Transverse colon (tissue), 4 donors: ENCODE measurements around the gene PTPRN2. TPM values are rescaled to one million over a fixed set of nuclear protein-coding genes. Genes with fewer than 3 reads are reported as not detected.
"Not testable (repeated sequence)": the region's sequence is repeated elsewhere in the genome, so short reads cannot be mapped to it uniquely, and the experiment has no call there.

Experiments used
- DNase-seq: peaks from one replicate; pipeline ENCODE4 v3.0.0-alpha.2; 2019
- H3K27ac ChIP-seq, 4 donors: fragments of 200-600 bp; sonication (generic); 2 replicates each; pipeline ENCODE4 v1.5.1; 2016 to 2018; ENCODE audit warnings: inconsistent platforms in 4 of 4
- H3K27me3 ChIP-seq: fragments of 200-600 bp; sonication (generic); 2 replicates; pipeline ENCODE4 v1.5.1; 2017; ENCODE audit warnings: inconsistent platforms
- H3K36me3 ChIP-seq, 4 donors: fragments of 200-600 bp; sonication (generic); 2 replicates each; pipeline ENCODE4 v1.5.1; 2017 to 2019; ENCODE audit warnings: inconsistent platforms in 4 of 4
- H3K4me1 ChIP-seq, 4 donors: fragments of 200-600 bp; sonication (generic); 2 replicates each; pipeline ENCODE4 v1.5.1; 2017 to 2020; ENCODE audit warnings: inconsistent platforms in 4 of 4
- H3K4me3 ChIP-seq, 4 donors: fragments of 200-600 bp; sonication (generic); 1 replicate in 1 of 4; 2 replicates in 3 of 4; pipeline versions ENCODE4 v1.5.1 to v1.6.1; 2017 to 2019; ENCODE audit warnings: inconsistent platforms in 4 of 4
- H3K9me3 ChIP-seq, 2 donors: fragments of 200-600 bp; sonication (generic); 2 replicates each; pipeline ENCODE4 v1.5.1; 2017 to 2019; ENCODE audit warnings: inconsistent platforms in 2 of 2
- CTCF ChIP-seq, 5 experiments: fragments of 200-600 bp in 3 of 5; fragments of 450-650 bp in 2 of 5; sonication (generic) in 3 of 5; IDR thresholded peaks; 1 replicate in 2 of 5; 2 replicates in 3 of 5; pipeline ENCODE4 v1.5.1; 2016 to 2017; ENCODE audit warnings: antibody characterized with exemption in 5 of 5, inconsistent platforms in 3 of 5, mild to moderate bottlenecking in 2 of 5, moderate library complexity in 1 of 5
- EP300 ChIP-seq: sonication (generic); formaldehyde crosslinking; IDR thresholded peaks from one replicate; pipeline ENCODE4 v1.6.1; 2017; ENCODE audit warnings: antibody characterized with exemption, low read depth
- POLR2A ChIP-seq: fragments of 450-650 bp; IDR thresholded peaks from one replicate; pipeline ENCODE4 v1.6.1; 2016; ENCODE audit warnings: antibody characterized with exemption, mild to moderate bottlenecking, moderate library complexity
- POLR2AphosphoS5 ChIP-seq, 3 donors: sonication (generic); formaldehyde crosslinking; IDR thresholded peaks; one replicate each; pipeline ENCODE4 v1.6.1; 2016; ENCODE audit warnings: antibody characterized with exemption in 3 of 3
- WGBS, 2 donors: methylation state at CpG; one replicate each; pipeline ENCODE4 v1.1.5; 2018; ENCODE audit warnings: low coverage in 1 of 2; 5-methylcytosine and 5-hydroxymethylcytosine counted together
- in situ Hi-C, 4 donors: fragments of 200-750 bp; cut with MboI; loops; one replicate each; pipeline versions ENCODE4 v1.15.0 to v1.15.1; 2017; ENCODE audit warnings: low sequenced_read_pairs in 3 of 4, low pct_ligation_motif_present in 1 of 4, low pct_unique_long_range_greater_than_20kb in 1 of 4
- intact Hi-C: fragments of 100-400 bp; cut with DNase I; formaldehyde crosslinking; loops from one replicate; pipeline ENCODE4 v1.15.1; 2023; ENCODE audit warnings: low total_unique reads
- total RNA-seq, 4 donors: library from RNA; depleted of rRNA; stranded (reverse); fragments of >200 nt; gene quantifications; one replicate each; pipeline ENCODE4 v1.1.0, GENCODE V29; 2016

PTPRN2 gene
- total RNA-seq, 4 donors from 2014 or later: 15.4 to 31.1 (median 21.8) TPM

- intact Hi-C loops (no loop called here), in situ Hi-C loops (no loop called here)
- Histone ChIP-seq H3K27me3 (no peaks in the 10 kb centered on the region), H3K27ac (no peak overlapping the region), H3K36me3 (no peaks in the 10 kb centered on the region), H3K4me3 (no peak overlapping the region), H3K4me1 (no peaks in the 10 kb centered on the region), H3K9me3 (no peaks in the 10 kb centered on the region)
- 72 to 90% methylated on average over 4 to 8 of the region's 8 CpGs for WGBS, 2 donors
- TF ChIP-seq EP300 (no peak), POLR2AphosphoS5 (IDR thresholded peaks at IDR 0.05) (no peak), POLR2A (no peak), CTCF (IDR thresholded peaks at IDR 0.05) (no peak)
- DNase-seq: no peak
Measured at GRCh38 chr7:158049271-158049670, 538.4 kb downstream of the PTPRN2 start.

GRCh38 chr7:158048569-158048968 is 539.1 kb downstream of the PTPRN2 start:
- no peak overlapping the region for H3K4me3 ChIP-seq
- intact Hi-C loops (no loop called here), in situ Hi-C loops (no loop called here)
- H3K4me1 ChIP-seq: no peaks in the 10 kb centered on the region
- TF ChIP-seq POLR2A: no peak
- TF ChIP-seq POLR2AphosphoS5 (IDR thresholded peaks at IDR 0.05): no peak
- no peak for TF ChIP-seq EP300
- TF ChIP-seq CTCF (IDR thresholded peaks at IDR 0.05): no peak
- H3K27me3 ChIP-seq: no peaks in the 10 kb centered on the region
- DNase-seq: no peak
- no peaks in the 10 kb centered on the region for H3K9me3 ChIP-seq
- 68 to 77% methylated on average over 1 of the region's 1 CpG for WGBS, 2 donors
- no peak overlapping the region for H3K27ac ChIP-seq
- no peaks in the 10 kb centered on the region for H3K36me3 ChIP-seq

GRCh38 chr7:158047391-158048059 is 540.1 kb downstream of the PTPRN2 start:
- in situ Hi-C loops (no loop called here), intact Hi-C loops (no loop called here)
- DNase-seq: no peak
- 86 to 95% methylated on average over 4 to 12 of the region's 14 CpGs for WGBS, 2 donors
- no peaks in the 10 kb centered on the region for H3K9me3 ChIP-seq
- no peak overlapping the region for H3K4me3 ChIP-seq
- no peak overlapping the region for H3K27ac ChIP-seq
- no peaks in the 10 kb centered on the region for H3K4me1 ChIP-seq
- no peaks in the 10 kb centered on the region for H3K36me3 ChIP-seq
- TF ChIP-seq CTCF (IDR thresholded peaks at IDR 0.05): no peak
- no peak for TF ChIP-seq EP300
- TF ChIP-seq POLR2A: no peak
- no peak for TF ChIP-seq POLR2AphosphoS5 (IDR thresholded peaks at IDR 0.05)
- no peaks in the 10 kb centered on the region for H3K27me3 ChIP-seq

GRCh38 chr7:158046246-158046645 is 541.4 kb downstream of the PTPRN2 start:
- DNase-seq, H3K4me1 ChIP-seq: not testable (repeated sequence)
- 89% methylated on average over 12 of the region's 12 CpGs; no CpG with 5 or more reads in 1 of the 2 donors for WGBS, 2 donors

GRCh38 chr7:158044482-158044823 is 543.2 kb downstream of the PTPRN2 start:
- intact Hi-C loops: no loop called here
- H3K36me3 ChIP-seq: no peaks in the 10 kb centered on the region
- 70% methylated on average over 6 of the region's 6 CpGs; no CpG with 5 or more reads in 1 of the 2 donors for WGBS, 2 donors
- H3K27me3 ChIP-seq: no peaks in the 10 kb centered on the region
- peaks cover 4 to 6% of the 10 kb centered on the region in 2 donors for H3K9me3 ChIP-seq
- no peak overlapping the region for H3K27ac ChIP-seq
- DNase-seq: no peak
- in situ Hi-C loops: no loop called here
- no peak for TF ChIP-seq EP300
- TF ChIP-seq POLR2AphosphoS5 (IDR thresholded peaks at IDR 0.05): no peak
- no peak for TF ChIP-seq CTCF (IDR thresholded peaks at IDR 0.05)
- no peak for TF ChIP-seq POLR2A
- no peaks in the 10 kb centered on the region for H3K4me1 ChIP-seq
- no peak overlapping the region for H3K4me3 ChIP-seq

More at GRCh38 chr7:158046246-158046645, 541.4 kb downstream of the PTPRN2 start:
- intact Hi-C loops, in situ Hi-C loops, H3K9me3 ChIP-seq, H3K27ac ChIP-seq, H3K36me3 ChIP-seq, H3K4me3 ChIP-seq, H3K27me3 ChIP-seq: not testable (repeated sequence)
